Colonic mucosa (tissue), 4 donors: ENCODE data around the gene STRN. TPM values are rescaled to one million over a fixed set of nuclear protein-coding genes. Genes with fewer than 3 reads are reported as not detected.

ENCODE experiments used
- DNase-seq: peaks from one replicate; pipeline ENCODE4 v3.0.0-alpha.2; 2020
- H3K27ac ChIP-seq: fragments of 200-600 bp; one replicate; pipeline ENCODE4 v1.8.0; 2021
- H3K27me3 ChIP-seq: fragments of 200-600 bp; one replicate; pipeline ENCODE4 v1.8.0; 2021
- H3K36me3 ChIP-seq: fragments of 200-600 bp; one replicate; pipeline ENCODE4 v1.8.0; 2021
- H3K4me1 ChIP-seq: fragments of 200-600 bp; one replicate; pipeline ENCODE4 v1.8.0; 2021; ENCODE audit warnings: mild to moderate bottlenecking
- H3K4me3 ChIP-seq: fragments of 200-600 bp; one replicate; pipeline ENCODE4 v1.8.0; 2021
- H3K9ac ChIP-seq, 2 donors: one replicate each; pipeline ENCODE4 v1.7.0; 2013; ENCODE audit warnings: control low read depth in 2 of 2, low read depth in 2 of 2, low read length in 2 of 2
- H3K9me3 ChIP-seq: fragments of 200-600 bp; one replicate; pipeline ENCODE4 v1.8.0; 2021
- intact Hi-C: fragments of 100-400 bp; cut with DNase I; formaldehyde crosslinking; loops from one replicate; pipeline ENCODE4 v1.14.1; 2022
- total RNA-seq, 2 donors: library from RNA; stranded (reverse); fragmentation: NEBNext Ultra II Directional in 1 of 2; extraction: Animal tissue kit (Norgen Biotek cat#: 25700) in 1 of 2; gene quantifications; one replicate each; pipeline ENCODE4 v1.2.1, GENCODE V29; 2021
- TF ChIP-seq, protein P1 (sequence below): fragments of 200-600 bp; IDR thresholded peaks from one replicate; pipeline ENCODE4 v1.8.0; 2022; ENCODE audit warnings: antibody characterized with exemption, mild to moderate bottlenecking
- donor health status: healthy.
- donor health status: DM: no; HTN: no; CAD: no.
- donor health status: DM: no; HTN: no; CAD: no.

Gene STRN
- 10 to 100 TPM; 36.5 to 48.6 TPM for total RNA-seq

GRCh38 chr2:36966370-36967235, at the start of gene STRN:
Gene STRN (minus strand): TSS chr2:36966536. CDS start chr2:36966463, 73 bp downstream.
- DNase-seq: peak; percentile 96
- Histone ChIP-seq H3K36me3 (no peaks in the 10 kb centered on the region), H3K4me1 (no peaks in the 10 kb centered on the region), H3K27me3 (no peaks in the 10 kb centered on the region), H3K27ac (peak within 1 kb of the TSS; percentile 96), H3K9ac (peak within 1 kb of the TSS; percentile 83 to 96), H3K9me3 (no peaks in the 10 kb centered on the region), H3K4me3 (peak within 1 kb of the TSS; percentile 95)
- intact Hi-C loops: no loop called here
- TF ChIP-seq, protein P1, sequence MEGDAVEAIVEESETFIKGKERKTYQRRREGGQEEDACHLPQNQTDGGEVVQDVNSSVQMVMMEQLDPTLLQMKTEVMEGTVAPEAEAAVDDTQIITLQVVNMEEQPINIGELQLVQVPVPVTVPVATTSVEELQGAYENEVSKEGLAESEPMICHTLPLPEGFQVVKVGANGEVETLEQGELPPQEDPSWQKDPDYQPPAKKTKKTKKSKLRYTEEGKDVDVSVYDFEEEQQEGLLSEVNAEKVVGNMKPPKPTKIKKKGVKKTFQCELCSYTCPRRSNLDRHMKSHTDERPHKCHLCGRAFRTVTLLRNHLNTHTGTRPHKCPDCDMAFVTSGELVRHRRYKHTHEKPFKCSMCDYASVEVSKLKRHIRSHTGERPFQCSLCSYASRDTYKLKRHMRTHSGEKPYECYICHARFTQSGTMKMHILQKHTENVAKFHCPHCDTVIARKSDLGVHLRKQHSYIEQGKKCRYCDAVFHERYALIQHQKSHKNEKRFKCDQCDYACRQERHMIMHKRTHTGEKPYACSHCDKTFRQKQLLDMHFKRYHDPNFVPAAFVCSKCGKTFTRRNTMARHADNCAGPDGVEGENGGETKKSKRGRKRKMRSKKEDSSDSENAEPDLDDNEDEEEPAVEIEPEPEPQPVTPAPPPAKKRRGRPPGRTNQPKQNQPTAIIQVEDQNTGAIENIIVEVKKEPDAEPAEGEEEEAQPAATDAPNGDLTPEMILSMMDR: no peak

DNA sequence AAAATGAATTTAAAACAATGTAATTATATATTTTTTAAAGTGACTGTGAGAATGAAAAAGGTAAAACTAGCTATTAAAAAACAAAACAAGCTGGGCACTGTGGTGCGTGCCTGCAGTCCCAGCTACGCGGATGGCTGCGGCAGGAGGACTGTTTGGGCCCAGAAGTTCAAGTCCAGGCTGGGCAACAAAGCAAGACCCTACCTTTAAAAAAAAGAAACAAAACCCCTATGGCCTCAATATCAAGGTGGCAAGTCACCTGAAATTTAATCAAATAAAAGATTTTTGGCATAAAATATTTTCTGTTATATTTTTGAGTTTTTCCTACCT, 46.9 kb upstream of the STRN start:
- H3K9ac ChIP-seq: no peak overlapping the region
- H3K27me3 ChIP-seq: no peaks in the 10 kb centered on the region
- no peaks in the 10 kb centered on the region for H3K36me3 ChIP-seq
- TF ChIP-seq, protein P1: no peak
- intact Hi-C loops: no loop called here
- H3K4me1 ChIP-seq: no peaks in the 10 kb centered on the region
- no peaks in the 10 kb centered on the region for H3K9me3 ChIP-seq
- H3K27ac ChIP-seq: no peak overlapping the region
- no peak for DNase-seq
- no peak overlapping the region for H3K4me3 ChIP-seq

DNA sequence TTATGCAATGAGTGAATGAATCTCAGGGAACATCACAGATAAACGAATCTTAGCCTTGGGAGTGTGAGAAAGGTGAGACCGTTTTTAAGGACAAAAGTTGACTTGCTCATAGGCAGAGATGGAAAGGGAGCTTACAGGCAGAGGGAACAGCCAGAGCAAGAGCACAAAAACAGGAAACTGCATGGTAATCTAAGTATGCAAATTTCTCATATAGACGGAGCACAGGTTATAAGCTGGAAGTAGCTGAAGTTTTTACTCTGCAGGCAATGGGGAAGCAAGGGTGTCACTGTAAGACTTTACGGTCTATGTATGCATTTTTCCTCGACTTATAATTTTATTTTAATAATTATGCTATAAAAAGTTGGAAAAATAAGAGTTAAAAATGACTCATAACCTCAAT, 44.8 kb upstream of the STRN start:
- no peaks in the 10 kb centered on the region for H3K36me3 ChIP-seq
- TF ChIP-seq, protein P1: no peak
- no peak overlapping the region for H3K4me3 ChIP-seq
- DNase-seq: no peak
- H3K9me3 ChIP-seq: no peaks in the 10 kb centered on the region
- intact Hi-C loops: no loop called here
- H3K4me1 ChIP-seq: no peaks in the 10 kb centered on the region
- no peak overlapping the region for H3K9ac ChIP-seq
- no peaks in the 10 kb centered on the region for H3K27me3 ChIP-seq
- no peak overlapping the region for H3K27ac ChIP-seq

DNA sequence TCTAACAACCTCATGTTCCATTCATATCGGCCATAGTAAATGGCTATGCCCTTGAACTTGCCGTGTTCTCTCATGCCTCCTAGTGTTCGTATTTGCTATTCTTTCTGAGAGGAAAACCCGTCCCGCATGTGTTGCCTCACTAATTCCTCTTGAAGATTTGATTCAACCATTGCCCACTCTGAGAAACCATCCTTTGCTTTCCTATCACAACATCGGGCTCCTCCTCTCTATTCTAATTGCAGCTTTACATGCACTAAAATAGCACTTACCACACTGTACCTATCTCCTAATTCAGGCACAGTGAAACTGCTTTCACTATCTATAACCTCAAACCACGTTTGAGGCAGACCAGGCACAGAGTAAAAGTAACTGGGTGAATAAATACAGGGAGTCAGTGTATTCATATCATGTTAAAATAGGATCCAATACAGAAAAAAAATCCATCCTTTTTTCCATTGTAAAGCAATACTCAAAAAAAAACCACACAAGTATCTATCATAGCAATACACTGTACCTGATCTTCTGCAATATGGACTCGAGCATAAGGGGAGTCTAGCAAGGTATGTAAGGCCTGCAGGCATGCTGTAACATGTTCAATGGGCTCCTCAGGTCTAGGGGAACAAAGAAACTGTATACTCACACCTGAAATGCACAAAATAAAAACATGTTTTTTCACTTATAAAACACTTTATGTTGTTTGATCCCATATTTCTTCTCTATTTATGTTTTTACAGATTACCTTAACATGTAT, 39.0 kb upstream of the STRN start:
- Histone ChIP-seq H3K4me3 (no peak overlapping the region), H3K4me1 (no peaks in the 10 kb centered on the region), H3K36me3 (no peaks in the 10 kb centered on the region), H3K27ac (no peak overlapping the region), H3K9ac (no peak overlapping the region), H3K27me3 (no peaks in the 10 kb centered on the region), H3K9me3 (no peaks in the 10 kb centered on the region)
- TF ChIP-seq, protein P1: peak; percentile 38
- intact Hi-C loops: loop anchor here (10.0 kb wide), 1 partner anchor 150 kb away; no protein-coding TSS in a partner anchor
- peak; percentile 47 for DNase-seq

DNA sequence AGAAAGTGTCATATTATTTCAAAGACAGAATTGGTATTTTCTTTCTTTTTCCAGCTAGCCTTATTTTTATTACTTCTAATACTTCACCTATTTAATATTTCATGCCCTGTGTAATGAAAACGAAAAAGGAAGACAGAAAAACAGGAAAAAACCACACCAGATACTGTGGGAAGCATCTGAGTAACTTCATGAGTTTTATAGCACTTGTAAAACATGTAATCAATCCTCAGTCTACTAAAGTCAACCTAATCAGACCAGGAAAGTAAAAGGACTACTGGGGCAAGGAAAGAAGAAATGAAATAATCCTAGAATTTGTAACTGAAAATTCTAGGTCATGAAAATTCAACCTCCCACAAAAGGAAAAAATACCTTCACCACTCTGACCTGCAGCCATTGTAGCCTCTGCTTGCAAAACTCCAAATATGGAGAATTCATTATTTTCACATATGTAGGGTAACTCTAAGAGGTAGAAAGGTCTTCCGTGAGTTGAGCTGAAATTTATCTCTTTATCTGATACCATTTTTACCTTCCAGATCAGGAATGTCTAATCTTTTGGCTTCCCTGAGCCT, 34.7 kb upstream of the STRN start:
- Histone ChIP-seq H3K36me3 (no peaks in the 10 kb centered on the region), H3K4me3 (no peak overlapping the region), H3K9me3 (no peaks in the 10 kb centered on the region), H3K9ac (no peak overlapping the region), H3K4me1 (no peaks in the 10 kb centered on the region), H3K27me3 (no peaks in the 10 kb centered on the region), H3K27ac (peak overlapping the region; percentile 24)
- TF ChIP-seq, protein P1: no peak
- intact Hi-C loops: loop anchor here (5.0 to 10.0 kb wide), 2 partner anchors 146 to 219 kb away; no protein-coding TSS in a partner anchor
- no peak for DNase-seq
